ENCODE measurements around the gene ATP6V0E1. TPM values are rescaled to one million over a fixed set of nuclear protein-coding genes. Genes with fewer than 3 reads are reported as not detected.

Gene ATP6V0E1
- total and polyA plus RNA-seq, 2 of the 4 experiments (the other 2 are of a cell fraction): 258 to 277 TPM

DNA sequence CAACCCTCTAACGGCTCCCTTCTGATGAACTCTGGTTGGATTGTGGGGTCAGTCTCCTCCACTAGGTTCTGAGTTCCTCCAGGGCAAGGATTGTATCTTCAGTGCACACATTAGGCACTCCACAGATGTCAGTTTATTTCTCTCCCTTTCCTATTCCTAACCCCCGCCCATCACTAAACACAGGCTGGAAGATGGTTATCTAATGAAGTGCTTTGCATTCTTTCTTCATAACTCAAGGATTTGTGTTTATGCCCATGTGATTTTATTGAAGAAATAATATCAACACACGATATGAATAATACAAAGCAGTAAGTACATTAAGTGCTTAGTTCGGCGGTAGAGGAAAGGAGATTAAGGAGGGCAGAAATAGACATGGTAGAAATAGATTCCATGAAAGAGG is 68.2 kb downstream of the ATP6V0E1 start:
- Histone ChIP-seq H2AK9ac (replicated peaks; ENCODE audit: low read depth, low read length, poor library complexity) (peak overlapping the region; percentile 70), H2BK5ac (ENCODE audit: low read depth, low read length, poor library complexity, severe bottlenecking) (peak overlapping the region; percentile 98), H2BK120ac (ENCODE audit: low read depth, low read length) (peak overlapping the region; percentile 97), H3K9me3 (ENCODE audit: control insufficient read depth, insufficient read depth, low read length) (no peaks in the 10 kb centered on the region), H3K4me3 (ENCODE audit: insufficient read depth, low read depth, low read length) (no peak overlapping the region), H2BK20ac (ENCODE audit: low read depth, low read length) (peak overlapping the region; percentile 97), H3K56ac (ENCODE audit: extremely low read depth, insufficient read depth, low read length) (peak overlapping the region; percentile 88), H3K18ac (ENCODE audit: low read depth, low read length) (peak overlapping the region; percentile 100), H3K14ac (replicated peaks; ENCODE audit: low read depth, low read length) (peak overlapping the region; percentile 86), H4K5ac (ENCODE audit: low read depth, low read length) (peak overlapping the region; percentile 98), H4K91ac (ENCODE audit: insufficient read depth, low read depth, low read length) (peak overlapping the region; percentile 94), H3K9me1 (ENCODE audit: insufficient read depth, low read length) (peaks cover 7% of the 10 kb centered on the region), H3K4me1 (ENCODE audit: control insufficient read depth, insufficient read depth, low read length) (peaks cover 14% of the 10 kb centered on the region), H4K20me1 (ENCODE audit: insufficient read depth, low read length) (no peaks in the 10 kb centered on the region), H4K8ac (ENCODE audit: low read depth in 2 of 2, low read length in 2 of 2) (peak overlapping the region; percentile 62 to 95), H2AK5ac (ENCODE audit: low read depth, low read length) (peak overlapping the region; percentile 90), H3K4ac (ENCODE audit: low read depth, low read length) (peak overlapping the region; percentile 96), H3K27ac (ENCODE audit: insufficient read depth, low read length) (peak overlapping the region; percentile 100), H2AFZ (replicated peaks; ENCODE audit: low read length, poor library complexity) (no peak overlapping the region), H3K27me3 (ENCODE audit: control insufficient read depth, insufficient read depth, low read length) (no peaks in the 10 kb centered on the region), H2BK15ac (ENCODE audit: low read depth, low read length) (peak overlapping the region; percentile 85; the same call in 2 of the 3 replicates), H3K9ac (ENCODE audit: low read depth, low read length) (peak overlapping the region; percentile 81), H3K36me3 (ENCODE audit: control insufficient read depth, insufficient read depth, low read length) (no peaks in the 10 kb centered on the region), H3K23ac (ENCODE audit: low read depth, low read length) (peak overlapping the region; percentile 91), H3K79me1 (ENCODE audit: low read depth in 1 of 2, low read length in 2 of 2) (0 out of 4 replicates have a peak, but pooled peaks cover 0 to 3% of the 10 kb centered on the region in 2 experiments), H3K4me2 (ENCODE audit: low read depth, low read length) (peak overlapping the region; percentile 81)
- WGBS, 2 experiments (ENCODE audit: extremely low coverage in 2 of 2, insufficient read length in 1 of 2): 0% methylated on average over 1 of the region's 5 CpGs; no CpG with 5 or more reads in 1 of the 2 experiments
- intact Hi-C loops (cut with micrococcal nuclease) (loop anchor here (1.0 kb wide), 1 partner anchor 9 kb away; no protein-coding TSS in a partner anchor), in situ Hi-C loops (cut with MboI; ENCODE audit: low sequenced_read_pairs) (no loop called here), dilution Hi-C loops (cut with HindIII; ENCODE audit: low sequenced_read_pairs, unreplicated experiment) (no loop called here)
- no TSS peak for BruUV-seq (replicated peaks)
- DNase-seq (peak; percentile 83), ATAC-seq (ENCODE audit: low read depth) (peak; percentile 43)
- CTCF ChIA-PET: no interaction called here
- TF ChIP-seq, protein P1, sequence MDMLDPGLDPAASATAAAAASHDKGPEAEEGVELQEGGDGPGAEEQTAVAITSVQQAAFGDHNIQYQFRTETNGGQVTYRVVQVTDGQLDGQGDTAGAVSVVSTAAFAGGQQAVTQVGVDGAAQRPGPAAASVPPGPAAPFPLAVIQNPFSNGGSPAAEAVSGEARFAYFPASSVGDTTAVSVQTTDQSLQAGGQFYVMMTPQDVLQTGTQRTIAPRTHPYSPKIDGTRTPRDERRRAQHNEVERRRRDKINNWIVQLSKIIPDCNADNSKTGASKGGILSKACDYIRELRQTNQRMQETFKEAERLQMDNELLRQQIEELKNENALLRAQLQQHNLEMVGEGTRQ (IDR thresholded peaks at IDR 0.05; ENCODE audit: low read depth, low read length): peak; percentile 53
- TF ChIP-seq CEBPB (IDR thresholded peaks at IDR 0.05; ENCODE audit: low read depth, low read length) (no peak), BHLHE40 (IDR thresholded peaks at IDR 0.05; ENCODE audit: low read depth, low read length) (peak; percentile 56)
- POLR2A ChIA-PET (ENCODE audit: unreplicated experiment): no interaction called here
